Activated T-helper 9 cell treated with anti-CD3 and anti-CD28 coated beads, Interleukin-2, amount 50 U/mL, for 16 hours (primary cell): ENCODE data around the gene POLR3E.
"Not testable (repeated sequence)": the region's sequence is repeated elsewhere in the genome, so short reads cannot be mapped to it uniquely, and the experiment has no call there.

Experiments
- DNase-seq: peaks from one replicate; pipeline ENCODE4 v3.0.0-alpha.2; 2020; ENCODE audit warnings: low read depth

Gene POLR3E

DNA sequence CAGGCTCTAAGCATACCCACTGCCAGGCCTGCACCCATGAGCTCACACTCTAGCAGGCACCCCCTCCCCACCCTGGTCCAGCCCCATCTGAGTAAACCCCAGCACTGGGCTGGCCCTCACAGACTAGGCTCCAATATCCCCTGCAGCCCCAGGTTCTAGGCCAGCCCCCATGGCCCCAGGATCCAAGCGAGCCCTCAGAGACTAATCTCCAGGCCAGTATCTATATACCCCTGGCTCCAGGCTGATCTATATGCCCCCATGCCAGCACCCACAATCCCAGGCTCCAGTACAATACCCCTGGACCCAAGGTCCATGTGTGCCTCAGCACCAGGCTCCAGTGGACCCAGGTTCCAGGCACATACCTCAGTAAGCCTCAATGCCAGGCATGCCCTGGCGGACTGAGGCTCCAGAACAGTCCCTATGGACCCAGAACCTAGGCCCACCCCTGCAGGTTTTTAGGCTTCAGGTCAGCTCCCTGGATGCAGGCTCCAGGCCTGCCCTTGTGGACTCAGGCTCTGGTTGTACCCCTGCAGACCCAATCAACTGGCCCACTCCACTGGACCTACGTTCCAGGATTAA, 38.5 kb downstream of the POLR3E start:
- DNase-seq = no peak

DNA sequence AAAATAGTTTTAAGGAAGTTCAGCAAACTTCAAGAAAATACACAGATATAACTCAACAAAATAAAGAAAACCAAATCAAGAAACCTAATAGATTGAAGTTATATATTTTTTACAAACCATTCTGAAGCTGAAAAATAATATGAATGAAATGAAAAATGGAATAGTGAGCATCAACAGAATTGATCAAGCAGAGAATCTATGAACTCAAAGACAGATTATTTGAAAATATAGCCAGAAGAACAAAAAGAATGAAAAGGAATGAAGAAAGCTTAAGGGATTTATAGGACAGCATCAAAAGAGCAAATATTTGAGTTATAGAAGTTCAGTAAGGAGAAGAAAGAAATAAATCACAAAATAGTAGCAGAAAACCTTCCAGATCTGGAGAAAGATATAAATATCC, 39.4 kb downstream of the POLR3E start:
- no peak for DNase-seq

DNA sequence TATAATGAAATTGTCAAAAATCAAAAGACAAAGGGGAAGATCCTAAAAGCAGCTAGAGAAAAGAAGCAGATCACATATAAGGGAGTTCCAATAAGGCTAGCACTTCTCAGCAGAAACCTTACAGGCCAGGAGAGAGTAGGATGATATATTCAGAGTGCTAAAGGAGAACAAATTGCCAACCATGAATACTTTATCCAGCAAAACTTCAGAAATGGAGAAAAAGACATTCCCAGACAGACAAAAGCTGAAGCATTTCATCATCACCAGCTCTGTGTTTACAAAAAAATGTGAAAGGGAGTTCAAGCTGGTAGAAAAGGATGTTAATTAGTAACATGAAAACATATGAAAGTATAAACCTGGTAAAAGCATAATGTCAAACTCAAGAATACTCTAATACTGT, 39.8 kb downstream of the POLR3E start:
- no peak for DNase-seq

DNA sequence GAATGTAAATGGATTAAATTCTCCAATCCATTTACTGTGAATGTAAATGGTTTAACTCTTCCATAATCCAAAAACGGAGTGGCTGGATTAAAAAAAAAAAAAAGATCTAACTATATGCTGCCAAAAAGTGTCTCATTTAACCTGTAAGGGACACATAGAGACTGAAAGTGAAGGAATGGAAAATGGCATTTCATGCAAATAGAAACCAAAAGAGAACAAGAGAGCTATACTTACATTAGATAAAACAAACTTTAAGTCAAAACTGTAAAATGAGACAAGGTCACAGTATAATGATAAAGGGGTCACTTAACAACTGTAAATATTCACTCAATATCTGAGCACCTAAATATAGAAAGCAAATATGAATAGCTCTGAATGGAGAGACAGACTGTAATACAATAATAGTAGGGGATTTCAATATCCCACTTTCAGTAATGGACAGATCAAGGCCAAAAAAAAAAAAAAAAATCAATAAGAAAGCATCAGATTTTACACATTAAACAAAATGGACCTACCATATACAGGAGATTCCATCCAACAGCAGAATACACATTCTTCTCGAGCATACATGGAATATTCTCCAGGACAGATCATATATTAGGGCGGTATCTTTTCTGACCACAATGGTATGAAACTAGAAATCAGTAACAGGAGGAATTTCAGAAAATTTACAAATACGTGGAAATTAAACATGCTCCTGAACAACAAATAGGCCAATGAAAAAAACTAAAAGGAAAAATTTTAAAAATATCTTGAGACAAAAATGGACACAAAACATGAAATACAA, 40.8 kb downstream of the POLR3E start:
- DNase-seq = no peak

DNA sequence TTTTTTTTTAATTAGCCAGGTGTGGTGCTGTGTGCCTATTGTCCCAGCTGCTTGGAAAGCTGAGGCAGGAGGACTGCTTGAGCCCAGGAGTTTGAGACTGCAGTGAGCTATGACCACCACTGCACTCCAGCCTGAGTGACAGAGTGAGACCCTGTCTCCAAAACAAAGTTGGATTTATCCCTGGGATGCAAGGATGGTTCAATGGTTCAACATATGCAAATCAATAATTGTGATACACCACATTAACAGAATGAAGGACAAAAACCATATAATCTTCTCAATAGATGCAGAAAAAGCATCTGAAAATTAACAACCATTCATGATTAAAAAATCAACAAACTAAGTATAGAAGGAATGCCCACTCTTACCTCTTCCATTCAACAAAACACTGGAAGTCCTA, 43.7 kb downstream of the POLR3E start:
- DNase-seq = no peak

DNA sequence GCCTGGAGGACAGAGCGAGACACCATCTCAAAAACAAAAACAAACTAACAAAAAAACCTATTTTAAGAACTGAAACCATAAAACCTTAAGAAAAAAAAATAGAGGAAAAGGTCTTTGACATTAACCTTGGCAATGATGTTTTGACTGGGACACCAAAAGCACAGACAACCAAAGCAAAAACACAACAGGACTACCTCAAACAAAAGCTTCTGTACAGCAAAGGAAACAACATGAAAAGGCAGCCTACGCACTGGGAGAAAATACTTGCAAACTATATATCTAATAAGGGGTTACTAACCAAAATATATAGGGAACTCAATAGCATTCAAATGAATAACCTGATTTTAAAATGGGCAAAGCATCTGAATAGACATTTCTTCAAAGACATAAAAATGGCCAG, 44.9 kb downstream of the POLR3E start:
- no peak for DNase-seq

DNA sequence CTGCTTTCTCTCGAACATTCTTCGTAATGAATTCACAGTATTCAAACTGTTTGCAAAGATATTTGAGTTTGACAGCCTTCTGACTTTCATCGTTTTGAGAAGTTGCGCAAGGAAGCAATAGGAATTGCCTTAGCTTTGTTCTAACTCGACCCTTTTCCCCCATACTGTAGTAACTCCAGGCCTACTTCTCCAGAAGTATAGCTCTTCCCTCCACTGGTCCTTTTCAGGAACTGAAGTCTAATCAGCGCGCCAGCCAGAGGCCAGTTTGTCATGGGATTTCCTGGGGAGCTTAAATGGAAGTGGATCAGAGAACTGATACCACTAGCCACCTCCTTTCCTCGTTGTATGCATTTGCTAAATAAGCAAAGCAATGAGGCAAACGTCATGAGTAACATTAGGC, 49.3 kb downstream of the POLR3E start:
- no peak for DNase-seq

DNA sequence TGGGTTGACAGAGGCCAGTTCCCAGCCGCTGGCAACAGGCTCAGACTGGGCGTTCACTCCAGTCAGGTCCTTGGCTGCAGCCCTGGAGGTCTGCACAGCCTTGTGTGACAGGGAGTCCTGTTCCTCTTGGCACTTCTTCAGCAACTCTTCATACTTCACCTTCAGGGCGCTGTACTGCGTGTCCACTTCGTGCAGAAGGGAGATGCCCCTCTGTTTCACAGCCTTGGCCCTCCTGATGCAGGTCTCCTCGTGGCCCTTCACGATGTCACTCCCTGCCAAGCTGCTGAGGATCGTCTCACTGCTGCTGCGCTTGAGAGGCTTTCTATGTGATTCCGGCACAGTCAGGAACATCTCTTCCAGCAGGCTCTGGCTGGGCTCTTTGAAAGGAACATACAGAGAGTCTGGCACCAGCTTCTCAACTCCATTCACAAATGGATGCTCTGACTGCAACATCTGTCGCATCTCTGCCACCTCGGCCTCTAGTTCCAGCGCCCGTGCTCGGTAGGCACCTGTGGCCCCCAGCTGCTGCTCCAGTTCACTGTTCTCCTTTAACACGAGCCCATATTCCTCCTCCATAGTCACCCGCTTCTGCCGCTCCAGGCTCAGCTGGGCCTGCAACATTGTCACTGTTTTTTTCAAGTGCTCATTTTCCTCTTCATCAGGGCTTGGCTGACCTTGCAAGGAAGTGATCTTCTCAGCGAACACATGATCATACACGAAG, 50.1 kb downstream of the POLR3E start:
- DNase-seq = no peak

DNA sequence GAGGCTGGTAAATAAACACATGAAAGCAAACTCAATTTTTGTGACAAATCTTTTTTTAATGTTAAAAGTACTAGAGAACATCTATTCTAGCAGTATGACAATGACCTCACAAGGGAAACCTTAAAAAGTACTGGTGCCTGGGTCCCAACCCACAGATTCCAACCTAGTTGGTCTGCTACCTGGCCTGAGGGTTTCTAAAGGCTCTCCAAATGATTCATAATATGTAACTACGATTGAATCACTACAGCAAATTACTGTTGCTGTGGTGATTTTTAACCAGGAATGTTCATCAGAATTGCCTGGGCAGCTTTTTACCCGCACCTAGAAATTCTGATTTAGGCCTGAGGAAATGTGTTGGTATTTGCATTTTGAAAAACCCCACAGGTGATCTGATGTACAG, 51.1 kb downstream of the POLR3E start:
- no peak for DNase-seq

DNA sequence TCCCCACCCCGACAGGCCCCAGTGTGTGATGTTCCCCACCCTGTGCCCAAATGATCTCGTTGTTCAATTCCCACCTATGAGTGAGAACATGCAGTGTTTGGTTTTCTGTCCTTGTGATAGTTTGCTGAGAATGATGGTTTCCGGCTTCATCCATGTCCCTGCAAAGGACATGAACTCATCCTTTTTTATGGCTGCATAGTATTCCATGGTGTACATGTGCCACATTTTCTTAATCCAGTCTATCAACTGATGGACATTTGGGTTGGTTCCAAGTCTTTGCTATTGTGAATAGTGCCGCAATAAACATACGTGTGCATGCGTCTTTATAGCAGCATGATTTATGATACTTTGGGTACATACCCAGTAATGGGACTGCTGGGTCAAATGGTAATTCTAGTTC, 53.8 kb downstream of the POLR3E start:
- DNase-seq = not testable (repeated sequence)

DNA sequence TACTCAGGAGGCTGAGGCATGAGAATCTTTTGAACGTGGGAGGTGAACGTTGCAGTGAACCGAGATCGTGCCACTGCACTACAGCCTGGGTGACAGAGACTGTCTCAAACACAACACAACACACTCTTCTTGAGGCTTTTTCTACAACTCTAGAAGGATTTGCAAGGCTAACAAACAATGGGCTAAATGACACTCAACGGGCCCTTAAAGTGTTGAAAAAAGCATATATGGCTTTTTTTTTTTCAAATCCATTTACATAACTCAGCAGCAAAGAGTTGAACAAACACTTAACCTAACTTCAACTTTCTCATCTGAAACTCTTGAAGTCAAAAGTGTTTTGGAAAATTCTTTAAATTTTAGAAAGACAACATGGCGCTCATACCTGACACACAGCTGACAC, 54.9 kb downstream of the POLR3E start:
- DNase-seq = no peak

DNA sequence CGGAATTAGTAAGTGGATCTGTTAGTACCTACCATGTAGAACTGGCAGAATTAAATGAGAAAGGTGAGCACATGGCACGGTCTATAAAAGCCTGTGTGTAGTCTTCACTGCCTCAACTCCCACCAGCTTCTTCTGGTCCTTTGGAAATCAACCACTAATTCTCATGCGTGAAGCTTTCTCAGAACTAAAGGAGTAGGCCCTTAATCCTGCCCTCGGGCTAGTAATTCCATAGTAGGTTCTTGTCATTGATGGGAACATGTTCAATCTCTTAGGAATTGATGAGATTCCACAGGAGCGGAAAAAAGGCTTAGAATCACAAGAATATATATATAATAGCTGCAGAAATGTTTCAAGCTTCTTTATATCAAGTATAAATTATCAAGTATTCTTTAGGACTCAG, 55.5 kb downstream of the POLR3E start:
- DNase-seq = no peak

DNA sequence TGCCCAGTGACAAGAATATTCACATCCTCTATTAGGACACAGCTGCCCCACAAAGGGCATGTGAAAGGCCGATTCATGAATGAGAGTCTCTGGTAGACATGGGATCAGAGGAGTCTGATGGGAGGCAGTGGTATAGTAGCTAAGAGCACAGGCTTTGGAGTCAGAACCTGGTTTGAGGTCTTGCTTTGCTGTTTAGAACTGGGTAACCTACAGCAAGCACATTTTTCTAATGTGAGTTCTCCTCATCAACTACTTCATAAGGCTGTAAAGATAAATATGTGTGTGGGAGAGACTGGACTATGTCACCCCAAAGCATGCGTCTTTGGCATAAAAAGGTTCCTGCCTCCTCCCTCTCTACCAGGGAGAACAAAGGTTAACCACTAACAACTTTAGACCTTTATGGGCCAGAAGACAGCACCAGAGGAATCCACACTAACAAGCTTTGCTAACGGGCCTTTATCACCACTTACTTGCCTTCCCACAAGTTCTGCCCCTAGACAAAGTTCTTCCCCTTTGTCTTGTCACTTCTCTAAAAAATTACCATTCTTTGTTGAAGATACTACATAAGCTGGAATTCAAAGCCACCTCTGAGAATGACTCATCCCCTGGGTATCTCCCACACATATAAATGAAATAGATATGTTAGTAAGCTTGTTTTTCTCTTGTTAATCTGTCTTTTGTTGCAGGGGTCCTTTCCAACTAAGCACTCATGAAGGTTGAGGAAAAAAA, 56.1 kb downstream of the POLR3E start:
- no peak for DNase-seq

DNA sequence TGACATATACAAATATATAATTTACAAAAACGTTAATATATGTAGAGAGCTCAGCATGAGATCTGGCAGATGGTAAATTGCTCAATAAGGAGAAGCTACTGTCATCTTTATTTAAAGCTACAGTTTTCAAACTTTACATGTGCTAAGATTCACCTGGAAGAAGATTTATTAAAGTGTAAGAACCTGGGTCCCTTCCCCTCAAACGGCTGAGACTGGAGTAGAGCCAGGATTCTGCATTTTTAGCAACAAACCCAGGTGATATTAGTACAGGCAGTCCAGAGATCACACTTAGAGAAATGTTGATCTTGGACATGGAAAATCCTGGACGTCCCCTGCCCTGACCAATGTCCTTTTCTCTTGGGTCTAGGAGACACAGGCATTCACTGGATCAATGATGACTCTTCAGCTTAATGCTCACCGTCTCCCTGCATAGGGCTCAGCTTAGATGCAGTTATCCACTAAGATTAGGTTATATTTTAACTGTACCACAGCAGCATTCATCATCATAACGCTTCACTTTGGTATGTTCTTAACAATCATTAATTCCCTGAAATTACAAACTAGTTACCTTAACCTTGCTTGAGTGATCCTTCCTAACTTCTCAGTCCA, 56.8 kb downstream of the POLR3E start:
- DNase-seq = no peak

DNA sequence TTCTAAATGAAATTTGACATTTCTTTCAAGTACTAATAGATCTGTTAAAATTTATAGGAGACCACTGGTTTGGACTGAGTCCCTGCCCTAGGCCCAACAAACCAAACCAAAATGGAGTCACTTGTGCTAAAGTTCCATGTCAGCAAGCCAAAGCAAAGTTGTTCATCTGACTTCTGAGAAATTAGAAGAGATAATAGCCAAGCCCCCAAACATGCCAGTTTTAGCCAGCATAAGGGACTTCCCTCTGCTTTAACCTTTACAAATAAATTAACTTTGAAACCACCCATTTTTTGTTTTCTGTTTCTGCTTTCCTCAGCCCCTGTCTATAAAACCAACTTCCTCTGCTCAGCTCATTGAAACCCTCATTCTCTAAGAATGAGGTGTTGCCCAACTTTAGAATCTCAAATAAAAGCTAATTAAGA, 58.3 kb downstream of the POLR3E start:
- no peak for DNase-seq

DNA sequence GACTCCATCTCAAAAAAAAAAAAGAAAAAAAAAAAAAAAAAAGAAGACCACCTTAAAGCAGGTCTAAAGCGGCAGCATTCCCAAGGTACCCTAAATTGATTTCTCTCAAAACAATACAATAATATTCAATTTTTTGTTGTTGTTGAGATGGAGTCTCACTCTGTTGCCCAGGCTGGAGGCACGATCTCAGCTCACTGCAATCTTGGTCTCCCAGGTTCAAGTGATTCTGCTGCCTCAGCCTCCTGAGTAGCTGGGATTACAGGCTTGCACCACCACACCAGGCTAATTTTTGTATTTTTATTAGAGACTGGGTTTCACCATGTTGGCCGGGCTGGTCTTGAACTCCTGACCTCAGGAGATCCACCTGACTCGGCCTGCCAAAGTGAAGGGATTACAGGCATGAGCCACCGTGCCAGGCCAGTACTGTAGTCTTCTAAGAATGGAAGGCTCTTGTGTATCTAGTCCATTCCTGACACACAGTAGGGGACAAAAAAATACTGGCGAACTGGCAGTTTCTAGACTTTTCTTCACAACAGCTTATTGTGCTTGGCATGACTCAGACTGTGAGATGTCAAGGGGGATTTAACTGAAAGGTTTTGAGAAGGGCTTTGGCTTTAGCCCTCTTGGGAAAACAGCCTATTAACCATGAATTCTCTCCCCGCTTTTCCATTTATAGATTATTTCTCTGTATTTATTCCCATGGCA, 59.9 kb downstream of the POLR3E start:
- DNase-seq = no peak

DNA sequence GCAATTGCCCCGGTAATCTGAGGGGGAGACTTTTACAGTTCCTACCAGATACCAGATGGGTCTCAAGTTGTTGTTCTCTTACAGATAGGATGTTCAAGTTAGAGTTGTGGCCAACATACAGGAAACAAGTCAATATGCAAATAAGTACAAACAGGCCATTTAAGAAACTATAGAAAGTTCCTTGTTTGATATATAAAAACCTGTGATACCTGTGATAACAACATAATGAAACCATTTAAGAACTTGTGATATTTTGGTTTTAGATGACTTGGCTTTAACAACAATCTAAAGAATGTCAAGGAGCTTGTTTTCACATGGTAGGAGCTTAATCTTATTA, 60.4 kb downstream of the POLR3E start:
- no peak for DNase-seq

DNA sequence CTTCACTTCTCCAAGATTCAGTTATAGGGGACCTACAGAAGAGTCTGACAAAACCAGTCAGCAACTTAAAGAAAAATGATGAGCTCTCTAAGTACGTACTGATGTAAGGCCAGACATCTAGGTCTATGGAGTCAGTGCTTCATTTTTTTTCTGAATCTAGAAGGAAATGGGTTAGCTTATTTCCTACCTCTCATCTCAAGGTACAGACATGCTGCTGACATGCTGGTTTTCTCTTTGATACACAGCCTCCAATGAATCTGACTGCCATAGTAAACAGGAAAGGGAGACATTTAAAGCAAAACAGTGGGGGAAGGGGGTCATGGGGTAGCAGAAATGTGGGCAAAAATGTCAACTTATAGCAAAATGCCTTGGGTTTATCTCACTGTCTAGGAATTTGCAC, 60.8 kb downstream of the POLR3E start:
- DNase-seq = no peak

DNA sequence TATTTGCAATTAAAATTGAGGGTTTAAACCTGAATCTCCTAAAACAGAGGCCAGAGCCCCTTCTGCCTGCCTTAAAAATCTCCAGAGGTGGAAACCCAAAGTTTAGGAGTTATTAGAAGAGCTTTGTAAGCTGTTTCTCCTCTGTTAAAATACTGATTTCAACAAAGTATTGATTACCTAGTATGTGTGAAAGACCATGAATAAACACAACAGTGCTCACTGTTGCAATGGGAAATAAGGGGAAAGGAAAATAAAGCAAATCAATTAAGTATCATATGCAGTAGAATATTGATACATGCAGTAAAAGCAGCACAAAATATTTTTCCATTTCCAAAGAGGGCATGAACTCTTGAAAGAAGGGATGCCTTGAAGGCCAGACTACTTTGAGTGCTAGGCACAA, 62.5 kb downstream of the POLR3E start:
- no peak for DNase-seq

DNA sequence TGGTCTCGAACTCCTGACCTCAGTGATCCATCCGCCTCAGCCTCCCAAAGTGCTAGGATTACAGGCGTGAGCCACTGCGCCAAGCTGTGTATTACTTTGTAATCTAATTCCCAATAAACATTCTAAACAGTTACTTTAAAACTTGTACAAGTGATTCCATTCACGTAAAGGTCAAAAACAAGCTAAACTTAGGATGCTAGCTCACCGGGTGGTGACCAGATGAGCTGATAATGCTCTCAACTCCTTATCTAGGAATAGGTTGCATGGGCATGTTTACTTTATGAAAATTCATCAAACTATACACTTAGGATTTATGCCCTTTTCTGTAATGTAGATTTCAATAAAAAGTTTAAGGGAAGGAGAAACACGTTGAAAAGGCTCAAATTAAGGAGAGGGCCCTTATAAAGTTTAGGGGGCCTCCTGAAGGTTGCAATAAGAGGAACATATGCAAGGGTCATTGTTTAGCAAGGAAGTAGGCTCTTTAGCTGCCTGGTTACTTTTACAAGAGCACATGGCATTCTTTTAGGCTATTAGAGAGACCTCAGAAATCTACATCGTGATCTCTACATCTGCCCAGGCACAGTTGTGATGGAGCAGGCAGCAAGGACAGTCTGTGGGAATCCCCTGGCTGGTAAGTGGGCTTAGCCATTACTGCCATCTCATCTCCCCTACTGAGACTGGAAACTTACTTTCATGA, 63.9 kb downstream of the POLR3E start:
- no peak for DNase-seq

DNA sequence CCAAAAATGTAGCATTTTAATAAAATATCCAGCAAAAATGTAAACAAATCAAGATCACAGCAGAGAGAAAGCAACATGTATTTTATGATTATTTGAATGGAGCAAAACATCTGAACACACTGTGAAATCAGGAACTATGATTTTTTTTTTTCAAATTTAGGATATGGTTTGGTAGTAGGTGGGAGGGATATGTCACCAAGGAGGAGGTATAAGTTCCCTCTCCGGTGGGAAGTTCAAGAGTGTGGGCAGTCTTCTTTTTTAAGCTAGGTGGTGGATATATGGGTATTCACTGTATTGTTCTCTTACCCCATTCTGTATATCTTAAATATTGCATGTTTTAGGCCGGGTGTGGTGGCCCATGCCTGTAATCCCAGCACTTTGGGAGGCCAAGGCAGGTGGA, 67.0 kb downstream of the POLR3E start:
- no peak for DNase-seq
